Mammary epithelial cell (primary cell): ENCODE results near the gene ACTN1.

Source experiments
- CTCF ChIP-seq, 2 donors: IDR thresholded peaks in 1 of 2; conservative IDR thresholded peaks in 1 of 2; 2 replicates each; pipeline ENCODE4 v1.5.1; 2011 to 2012; ENCODE audit warnings: inconsistent platforms in 2 of 2, low read length in 2 of 2, mild to moderate bottlenecking in 2 of 2, control low read depth in 1 of 2, low read depth in 1 of 2; ENCODE audit not compliant: insufficient read depth in 1 of 2; ENCODE audit errors: extremely low read depth in 1 of 2
- EZH2 ChIP-seq: IDR thresholded peaks from 2 replicates; pipeline ENCODE4 v1.6.1; 2012; ENCODE audit warnings: low read length, inconsistent platforms, borderline replicate concordance

GRCh38 chr14:68860771-68861170, 118.3 kb downstream of the ACTN1 start:
- TF ChIP-seq CTCF (conservative IDR thresholded peaks at IDR 0.05 in 1 of 2, IDR thresholded peaks at IDR 0.05 in 1 of 2; ENCODE audit: extremely low read depth in 1 of 2, insufficient read depth in 1 of 2, low read depth in 1 of 2, low read length in 2 of 2) (no peak), EZH2 (no peak)
